ENCODE results near the gene TUBA8.

DNA sequence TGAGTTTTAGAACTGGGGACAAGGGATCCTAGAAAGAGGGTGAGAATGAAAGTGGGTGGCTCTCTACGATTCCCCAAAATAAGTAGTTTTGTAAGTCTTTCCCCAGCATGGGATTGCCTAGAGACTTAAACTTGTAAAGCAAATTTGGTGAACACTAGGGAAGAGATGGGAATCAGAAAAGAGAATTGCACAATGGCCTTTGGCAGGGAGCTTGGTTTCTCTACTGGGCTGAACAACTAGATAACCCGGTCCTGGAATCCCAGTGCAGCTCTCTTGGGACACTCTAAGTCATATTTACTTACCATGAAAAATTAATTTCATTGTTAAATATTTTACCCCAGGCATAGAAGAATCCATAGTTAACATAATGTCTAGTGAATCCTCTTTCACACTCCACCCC lies 22.8 kb downstream of the TUBA8 start:
- TF ChIP-seq, protein P1, sequence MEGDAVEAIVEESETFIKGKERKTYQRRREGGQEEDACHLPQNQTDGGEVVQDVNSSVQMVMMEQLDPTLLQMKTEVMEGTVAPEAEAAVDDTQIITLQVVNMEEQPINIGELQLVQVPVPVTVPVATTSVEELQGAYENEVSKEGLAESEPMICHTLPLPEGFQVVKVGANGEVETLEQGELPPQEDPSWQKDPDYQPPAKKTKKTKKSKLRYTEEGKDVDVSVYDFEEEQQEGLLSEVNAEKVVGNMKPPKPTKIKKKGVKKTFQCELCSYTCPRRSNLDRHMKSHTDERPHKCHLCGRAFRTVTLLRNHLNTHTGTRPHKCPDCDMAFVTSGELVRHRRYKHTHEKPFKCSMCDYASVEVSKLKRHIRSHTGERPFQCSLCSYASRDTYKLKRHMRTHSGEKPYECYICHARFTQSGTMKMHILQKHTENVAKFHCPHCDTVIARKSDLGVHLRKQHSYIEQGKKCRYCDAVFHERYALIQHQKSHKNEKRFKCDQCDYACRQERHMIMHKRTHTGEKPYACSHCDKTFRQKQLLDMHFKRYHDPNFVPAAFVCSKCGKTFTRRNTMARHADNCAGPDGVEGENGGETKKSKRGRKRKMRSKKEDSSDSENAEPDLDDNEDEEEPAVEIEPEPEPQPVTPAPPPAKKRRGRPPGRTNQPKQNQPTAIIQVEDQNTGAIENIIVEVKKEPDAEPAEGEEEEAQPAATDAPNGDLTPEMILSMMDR (IDR thresholded peaks at IDR 0.05; ENCODE audit: insufficient read depth, low read length): no peak
- no peak for TF ChIP-seq GABPA (IDR thresholded peaks at IDR 0.05; ENCODE audit: low read depth)
- no peak for TF ChIP-seq POLR2AphosphoS5 (IDR thresholded peaks at IDR 0.05; ENCODE audit: low read depth)
- TF ChIP-seq, protein P2, sequence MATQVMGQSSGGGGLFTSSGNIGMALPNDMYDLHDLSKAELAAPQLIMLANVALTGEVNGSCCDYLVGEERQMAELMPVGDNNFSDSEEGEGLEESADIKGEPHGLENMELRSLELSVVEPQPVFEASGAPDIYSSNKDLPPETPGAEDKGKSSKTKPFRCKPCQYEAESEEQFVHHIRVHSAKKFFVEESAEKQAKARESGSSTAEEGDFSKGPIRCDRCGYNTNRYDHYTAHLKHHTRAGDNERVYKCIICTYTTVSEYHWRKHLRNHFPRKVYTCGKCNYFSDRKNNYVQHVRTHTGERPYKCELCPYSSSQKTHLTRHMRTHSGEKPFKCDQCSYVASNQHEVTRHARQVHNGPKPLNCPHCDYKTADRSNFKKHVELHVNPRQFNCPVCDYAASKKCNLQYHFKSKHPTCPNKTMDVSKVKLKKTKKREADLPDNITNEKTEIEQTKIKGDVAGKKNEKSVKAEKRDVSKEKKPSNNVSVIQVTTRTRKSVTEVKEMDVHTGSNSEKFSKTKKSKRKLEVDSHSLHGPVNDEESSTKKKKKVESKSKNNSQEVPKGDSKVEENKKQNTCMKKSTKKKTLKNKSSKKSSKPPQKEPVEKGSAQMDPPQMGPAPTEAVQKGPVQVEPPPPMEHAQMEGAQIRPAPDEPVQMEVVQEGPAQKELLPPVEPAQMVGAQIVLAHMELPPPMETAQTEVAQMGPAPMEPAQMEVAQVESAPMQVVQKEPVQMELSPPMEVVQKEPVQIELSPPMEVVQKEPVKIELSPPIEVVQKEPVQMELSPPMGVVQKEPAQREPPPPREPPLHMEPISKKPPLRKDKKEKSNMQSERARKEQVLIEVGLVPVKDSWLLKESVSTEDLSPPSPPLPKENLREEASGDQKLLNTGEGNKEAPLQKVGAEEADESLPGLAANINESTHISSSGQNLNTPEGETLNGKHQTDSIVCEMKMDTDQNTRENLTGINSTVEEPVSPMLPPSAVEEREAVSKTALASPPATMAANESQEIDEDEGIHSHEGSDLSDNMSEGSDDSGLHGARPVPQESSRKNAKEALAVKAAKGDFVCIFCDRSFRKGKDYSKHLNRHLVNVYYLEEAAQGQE (IDR thresholded peaks at IDR 0.05; ENCODE audit: insufficient replicate concordance, low read depth): no peak
- no peak for TF ChIP-seq SPI1 (IDR thresholded peaks at IDR 0.05; ENCODE audit: borderline replicate concordance, low read depth)
